Measurements from ENCODE around the gene SYNE1.

Gene SYNE1

GRCh38 chr6:152316024-152316423, 321.1 kb downstream of the SYNE1 start:
- no peaks in the 10 kb centered on the region for H3K36me3 Mint-ChIP-seq (ENCODE audit: low read depth)
- no peak for DNase-seq
- peaks cover 6% of the 10 kb centered on the region for H3K27me3 Mint-ChIP-seq (ENCODE audit: low read depth, poor library complexity)
- H3K27ac Mint-ChIP-seq = peak overlapping the region; percentile 54
- TF ChIP-seq CTCF (IDR thresholded peaks at IDR 0.05) = no peak
- H3K4me1 Mint-ChIP-seq = peaks cover 8% of the 10 kb centered on the region
- no peak overlapping the region for H3K4me3 Mint-ChIP-seq
- H3K9me3 Mint-ChIP-seq = no peaks in the 10 kb centered on the region

- no peak overlapping the region for H3K4me3 Mint-ChIP-seq
- H3K4me1 Mint-ChIP-seq = peaks cover 8% of the 10 kb centered on the region
- no peak overlapping the region for H3K27ac Mint-ChIP-seq
- TF ChIP-seq CTCF (IDR thresholded peaks at IDR 0.05) = no peak
- H3K36me3 Mint-ChIP-seq (ENCODE audit: low read depth) = no peaks in the 10 kb centered on the region
- H3K9me3 Mint-ChIP-seq = no peaks in the 10 kb centered on the region
- no peaks in the 10 kb centered on the region for H3K27me3 Mint-ChIP-seq (ENCODE audit: low read depth, poor library complexity)
- DNase-seq = no peak
These were observed 322.7 kb downstream of the SYNE1 start for GRCh38 chr6:152314483-152314832.

GRCh38 chr6:152313542-152314482, 323.4 kb downstream of the SYNE1 start:
- Mint-ChIP-seq H3K36me3 (ENCODE audit: low read depth) (no peaks in the 10 kb centered on the region), H3K27ac (no peak overlapping the region), H3K27me3 (ENCODE audit: low read depth, poor library complexity) (no peaks in the 10 kb centered on the region), H3K9me3 (no peaks in the 10 kb centered on the region), H3K4me3 (no peak overlapping the region), H3K4me1 (peaks cover 8% of the 10 kb centered on the region)
- no peak for TF ChIP-seq CTCF (IDR thresholded peaks at IDR 0.05)
- no peak for DNase-seq

GRCh38 chr6:152312434-152312833, 324.7 kb downstream of the SYNE1 start:
- Mint-ChIP-seq H3K27ac (no peak overlapping the region), H3K36me3 (ENCODE audit: low read depth) (no peaks in the 10 kb centered on the region), H3K9me3 (no peaks in the 10 kb centered on the region), H3K27me3 (ENCODE audit: low read depth, poor library complexity) (no peaks in the 10 kb centered on the region), H3K4me3 (no peak overlapping the region), H3K4me1 (peaks cover 8% of the 10 kb centered on the region)
- DNase-seq = no peak
- TF ChIP-seq CTCF (IDR thresholded peaks at IDR 0.05) = no peak

- H3K9me3 Mint-ChIP-seq = no peaks in the 10 kb centered on the region
- no peak overlapping the region for H3K4me3 Mint-ChIP-seq
- peaks cover 8% of the 10 kb centered on the region for H3K4me1 Mint-ChIP-seq
- peaks cover under 1% of the 10 kb centered on the region for H3K27me3 Mint-ChIP-seq (ENCODE audit: low read depth, poor library complexity)
- no peak for DNase-seq
- H3K36me3 Mint-ChIP-seq (ENCODE audit: low read depth) = no peaks in the 10 kb centered on the region
- no peak overlapping the region for H3K27ac Mint-ChIP-seq
- TF ChIP-seq CTCF (IDR thresholded peaks at IDR 0.05) = no peak
These were observed 326.7 kb downstream of the SYNE1 start for GRCh38 chr6:152310371-152310954.

Data from nephron progenitor cell (in vitro differentiated cells).